Measurements from ENCODE around the gene PLA2G3.

The PLA2G3 gene

GRCh38 chr22:31124811-31125465 is 15.4 kb downstream of the PLA2G3 start:
- H3K4me3 ChIP-seq (ENCODE audit: low read depth, low read length): no peak overlapping the region
- TF ChIP-seq CTCF (IDR thresholded peaks at IDR 0.05; ENCODE audit: borderline replicate concordance, insufficient read depth, low read depth, low read length): no peak

- H3K4me3 ChIP-seq (ENCODE audit: low read depth, low read length): no peak overlapping the region
- TF ChIP-seq CTCF (IDR thresholded peaks at IDR 0.05; ENCODE audit: borderline replicate concordance, insufficient read depth, low read depth, low read length): no peak
Observed at GRCh38 chr22:31124290-31124689, 16.0 kb downstream of the PLA2G3 start.

GRCh38 chr22:31123292-31123602 is 17.1 kb downstream of the PLA2G3 start:
- TF ChIP-seq CTCF (IDR thresholded peaks at IDR 0.05; ENCODE audit: borderline replicate concordance, insufficient read depth, low read depth, low read length): no peak
- H3K4me3 ChIP-seq (ENCODE audit: low read depth, low read length): no peak overlapping the region

GRCh38 chr22:31122532-31123291 is 17.6 kb downstream of the PLA2G3 start, which contains the start of gene INPP5J:
INPP5J (plus strand) TSS chr22:31122966; CDS start chr22:31123015, 49 bp downstream.
- TF ChIP-seq CTCF (IDR thresholded peaks at IDR 0.05; ENCODE audit: borderline replicate concordance, insufficient read depth, low read depth, low read length): no peak
- no peak within 1 kb of the TSS for H3K4me3 ChIP-seq (ENCODE audit: low read depth, low read length)

GRCh38 chr22:31122196-31122531 is 18.1 kb downstream of the PLA2G3 start:
- H3K4me3 ChIP-seq (ENCODE audit: low read depth, low read length): no peak overlapping the region
- no peak for TF ChIP-seq CTCF (IDR thresholded peaks at IDR 0.05; ENCODE audit: borderline replicate concordance, insufficient read depth, low read depth, low read length)

GRCh38 chr22:31121403-31121802 is 18.9 kb downstream of the PLA2G3 start:
- TF ChIP-seq CTCF (IDR thresholded peaks at IDR 0.05; ENCODE audit: borderline replicate concordance, insufficient read depth, low read depth, low read length): no peak
- H3K4me3 ChIP-seq (ENCODE audit: low read depth, low read length): no peak overlapping the region

GRCh38 chr22:31120642-31121041 is 19.7 kb downstream of the PLA2G3 start:
- no peak for TF ChIP-seq CTCF (IDR thresholded peaks at IDR 0.05; ENCODE audit: borderline replicate concordance, insufficient read depth, low read depth, low read length)
- H3K4me3 ChIP-seq (ENCODE audit: low read depth, low read length): no peak overlapping the region

All from GM12875 (cell line).